ENCODE measurements around the gene OR6S1.

Gene OR6S1

GRCh38 chr14:20684662-20685456, 43.4 kb upstream of the OR6S1 start:
- peak overlapping the region; percentile 71 for H3K4me3 ChIP-seq (ENCODE audit: low read length)
- peak; percentile 45 for DNase-seq (ENCODE audit: low read depth)
- TF ChIP-seq CTCF (IDR thresholded peaks at IDR 0.05; ENCODE audit: insufficient read depth, low read depth, low read length, missing control alignments) = no peak

- peak; percentile 85 for DNase-seq (ENCODE audit: low read depth)
- peak within 1 kb of the TSS; percentile 71 for H3K4me3 ChIP-seq (ENCODE audit: low read length)
- TF ChIP-seq CTCF (IDR thresholded peaks at IDR 0.05; ENCODE audit: insufficient read depth, low read depth, low read length, missing control alignments) = no peak
Observed at GRCh38 chr14:20683891-20684661, 42.6 kb upstream of the OR6S1 start, which contains the start of gene RNASE4. TSS of gene RNASE4 (plus strand) at chr14:20684560. CDS start at chr14:20699372, 14,812 bp downstream.

GRCh38 chr14:20683125-20683890, 41.8 kb upstream of the OR6S1 start:
- peak; percentile 90 for DNase-seq (ENCODE audit: low read depth)
- TF ChIP-seq CTCF (IDR thresholded peaks at IDR 0.05; ENCODE audit: insufficient read depth, low read depth, low read length, missing control alignments) = no peak
- peak overlapping the region; percentile 71 for H3K4me3 ChIP-seq (ENCODE audit: low read length)

- no peak for TF ChIP-seq CTCF (IDR thresholded peaks at IDR 0.05; ENCODE audit: insufficient read depth, low read depth, low read length, missing control alignments)
- H3K4me3 ChIP-seq (ENCODE audit: low read length) = peak overlapping the region; percentile 71
- DNase-seq (ENCODE audit: low read depth) = peak; percentile 94
Observed at GRCh38 chr14:20682435-20683124, 41.1 kb upstream of the OR6S1 start.

- H3K4me3 ChIP-seq (ENCODE audit: low read length) = peak overlapping the region; percentile 71
- peak; percentile 13 for TF ChIP-seq CTCF (IDR thresholded peaks at IDR 0.05; ENCODE audit: insufficient read depth, low read depth, low read length, missing control alignments)
- DNase-seq (ENCODE audit: low read depth) = no peak
Observed at GRCh38 chr14:20682127-20682434, 40.6 kb upstream of the OR6S1 start.

- H3K4me3 ChIP-seq (ENCODE audit: low read length) = peak overlapping the region; percentile 71
- TF ChIP-seq CTCF (IDR thresholded peaks at IDR 0.05; ENCODE audit: insufficient read depth, low read depth, low read length, missing control alignments) = no peak
- peak; percentile 89 for DNase-seq (ENCODE audit: low read depth)
Observed at GRCh38 chr14:20681348-20682126, 40.0 kb upstream of the OR6S1 start.
